A549 (cell line): ENCODE data around the gene TRAPPC4.

ENCODE experiments used
- CBX8 ChIP-seq: fragments of 200-600 bp; sonication (generic); IDR thresholded peaks from 2 replicates; pipeline ENCODE4 v1.6.1; 2016
- CEBPB ChIP-seq, 2 experiments: fragments of >200 bp in 1 of 2; sonication (Bioruptor Twin) in 1 of 2; formaldehyde crosslinking in 1 of 2; IDR thresholded peaks; 2 replicates each; pipeline ENCODE4 v1.6.1; 2012 to 2016
- CTCF ChIP-seq: fragments of >200 bp; sonication (Bioruptor Twin); formaldehyde crosslinking; IDR thresholded peaks from 3 replicates; pipeline ENCODE4 v1.5.1; 2016
- EP300 ChIP-seq, 2 experiments: fragments of >200 bp; sonication (Bioruptor Twin); formaldehyde crosslinking; IDR thresholded peaks; 2 replicates in 1 of 2; 3 replicates in 1 of 2; pipeline ENCODE4 v1.6.1; 2016 to 2017
- HMGXB4 ChIP-seq: fragments of 250-450 bp; sonication (Bioruptor Pico); IDR thresholded peaks from 2 replicates; pipeline ENCODE4 v1.5.0; 2021; ENCODE audit warnings: mild to moderate bottlenecking, moderate library complexity, borderline replicate concordance
- JUNB ChIP-seq: fragments of >200 bp; sonication (Bioruptor Twin); formaldehyde crosslinking; IDR thresholded peaks from 2 replicates; pipeline ENCODE4 v1.6.1; 2016
- KDM1A ChIP-seq: fragments of 200-600 bp; sonication (generic); IDR thresholded peaks from 2 replicates; pipeline ENCODE4 v1.6.1; 2016; ENCODE audit warnings: low read depth, mild to moderate bottlenecking
- MYC ChIP-seq: IDR thresholded peaks from 2 replicates; pipeline ENCODE4 v1.6.1; 2012; ENCODE audit warnings: mild to moderate bottlenecking, inconsistent platforms, low read length, improper control_type of control experiment, borderline replicate concordance

DNA sequence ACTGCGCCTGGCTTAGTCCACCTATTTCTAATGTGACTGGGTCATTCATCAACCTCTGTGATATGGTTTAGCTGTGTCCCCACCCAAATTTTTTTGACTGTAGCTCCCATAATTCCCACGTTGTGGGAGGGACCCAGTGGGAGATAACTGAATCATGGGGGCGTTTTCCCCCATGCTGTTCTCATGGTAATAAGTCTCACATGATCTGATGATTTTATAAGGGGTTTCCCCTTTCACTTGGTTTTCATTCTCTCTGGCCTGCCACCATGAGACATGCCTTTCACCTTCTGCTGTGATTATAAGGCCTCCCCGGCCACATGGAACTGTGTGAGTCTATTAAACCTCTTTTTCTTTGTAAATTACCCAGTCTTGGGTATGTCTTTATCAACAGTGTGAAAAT, 11.9 kb upstream of the TRAPPC4 start:
- TF ChIP-seq JUNB (no peak), MYC (no peak), EP300 (IDR thresholded peaks at IDR 0.05) (no peak), KDM1A (no peak), HMGXB4 (no peak), CEBPB (IDR thresholded peaks at IDR 0.05) (no peak), CBX8 (no peak), CTCF (no peak)
